UCSD-AML1 (cell line): Measurements from ENCODE around the gene TNRC6C.
"Not testable (repeated sequence)": the region's sequence is repeated elsewhere in the genome, so short reads cannot be mapped to it uniquely, and the experiment has no call there.

Experiments
- DNase-seq: peaks from one replicate; lab custom pipeline; 2025; ENCODE audit not compliant: unreplicated experiment; lab: John Stamatoyannopoulos, UW

The TNRC6C gene

GRCh38 chr17:78133971-78134898 is 175.7 kb downstream of the TNRC6C start:
- DNase-seq = peak; percentile 52

- no peak for DNase-seq
These were observed 176.4 kb downstream of the TNRC6C start for GRCh38 chr17:78134899-78135385.

GRCh38 chr17:78135858-78136500 is 177.5 kb downstream of the TNRC6C start:
- DNase-seq = no peak

DNA sequence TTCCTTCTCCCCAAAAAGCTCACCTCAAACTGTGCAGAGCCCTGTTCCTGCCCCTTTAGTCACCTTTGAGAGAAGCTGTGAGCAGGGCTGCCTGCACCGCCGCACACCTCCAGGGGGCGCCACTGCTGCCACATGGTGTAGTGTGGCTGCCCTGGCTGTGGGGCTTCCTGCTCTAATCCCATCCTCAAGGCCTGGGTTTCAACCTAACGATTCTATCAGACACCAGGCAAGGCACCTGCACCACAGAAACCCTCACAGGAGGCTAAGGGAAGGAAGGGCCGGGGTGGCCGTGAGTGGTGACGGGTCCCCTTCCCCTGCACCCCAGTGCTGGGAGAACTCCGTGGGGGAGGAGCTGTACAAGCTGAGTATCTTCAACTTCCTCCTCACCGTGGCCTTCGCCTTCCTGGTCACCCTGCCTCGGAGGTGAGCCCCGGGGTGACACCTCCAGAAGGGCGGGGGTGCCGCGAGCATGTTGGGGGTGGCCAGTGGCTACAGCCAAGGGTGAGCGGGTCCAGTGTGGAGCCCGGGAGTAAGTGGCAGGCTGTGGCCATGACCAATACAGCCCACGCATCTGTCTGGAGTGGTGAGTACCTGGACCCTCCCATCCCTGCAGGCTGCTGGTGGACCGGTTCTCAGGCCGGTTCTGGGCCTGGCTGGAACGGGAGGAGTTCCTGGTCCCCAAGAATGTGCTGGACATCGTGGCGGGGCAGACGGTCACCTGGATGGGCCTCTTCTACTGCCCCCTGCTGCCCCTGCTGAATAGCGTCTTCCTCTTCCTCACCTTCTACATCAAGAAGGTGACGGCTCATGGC is 179.1 kb downstream of the TNRC6C start:
- peak; percentile 65 for DNase-seq

DNA sequence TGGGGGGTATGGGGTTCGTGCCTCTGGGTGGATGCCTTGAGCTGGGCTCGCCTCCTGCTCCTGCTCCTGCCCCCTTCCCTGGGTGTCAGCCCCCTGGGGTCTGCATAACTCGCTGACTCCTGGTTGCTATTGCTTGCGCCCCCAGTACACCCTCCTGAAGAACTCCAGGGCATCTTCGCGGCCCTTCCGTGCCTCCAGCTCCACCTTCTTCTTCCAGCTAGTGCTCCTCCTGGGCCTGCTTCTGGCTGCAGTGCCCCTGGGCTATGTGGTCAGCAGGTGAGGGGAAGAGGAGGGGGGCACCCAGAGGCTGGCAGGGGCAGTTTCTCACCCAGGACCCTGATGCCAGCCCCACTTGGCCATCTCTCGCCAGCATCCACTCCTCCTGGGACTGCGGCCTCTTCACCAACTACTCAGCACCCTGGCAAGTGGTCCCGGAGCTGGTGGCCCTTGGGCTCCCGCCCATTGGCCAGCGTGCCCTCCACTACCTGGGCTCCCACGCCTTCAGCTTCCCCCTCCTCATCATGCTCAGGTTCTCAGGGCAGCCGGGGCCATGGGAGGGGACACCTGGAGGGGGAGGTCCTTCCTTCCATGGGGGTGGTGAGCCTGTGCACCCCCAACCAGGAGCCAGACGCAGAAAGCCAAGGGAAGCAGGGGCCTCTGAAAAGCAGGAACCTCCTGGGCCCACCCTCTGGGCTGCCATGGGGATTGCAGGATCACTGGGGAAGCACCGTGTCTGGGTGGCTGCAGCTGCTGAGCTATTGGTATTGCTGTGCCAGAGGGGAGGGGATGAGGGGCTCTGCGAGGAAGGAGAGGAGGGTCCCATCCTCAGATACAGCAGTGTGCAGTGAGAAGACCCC is 179.9 kb downstream of the TNRC6C start:
- DNase-seq = no peak

DNA sequence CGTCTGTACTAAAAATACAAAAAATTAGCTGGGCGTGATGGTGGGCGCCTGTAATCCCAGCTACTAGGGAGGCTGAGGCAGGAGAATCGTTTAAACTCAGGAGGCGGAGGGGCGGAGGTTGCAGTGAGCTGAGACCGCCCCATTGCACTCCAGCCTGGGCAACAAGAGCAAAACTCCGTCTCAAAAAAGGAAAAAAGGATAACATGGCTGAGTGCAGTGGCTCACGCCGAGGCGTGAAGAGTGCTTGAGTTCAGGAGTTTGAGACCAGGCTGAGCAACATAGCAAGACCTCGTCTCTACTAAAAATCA is 181.3 kb downstream of the TNRC6C start:
- DNase-seq = not testable (repeated sequence)

DNA sequence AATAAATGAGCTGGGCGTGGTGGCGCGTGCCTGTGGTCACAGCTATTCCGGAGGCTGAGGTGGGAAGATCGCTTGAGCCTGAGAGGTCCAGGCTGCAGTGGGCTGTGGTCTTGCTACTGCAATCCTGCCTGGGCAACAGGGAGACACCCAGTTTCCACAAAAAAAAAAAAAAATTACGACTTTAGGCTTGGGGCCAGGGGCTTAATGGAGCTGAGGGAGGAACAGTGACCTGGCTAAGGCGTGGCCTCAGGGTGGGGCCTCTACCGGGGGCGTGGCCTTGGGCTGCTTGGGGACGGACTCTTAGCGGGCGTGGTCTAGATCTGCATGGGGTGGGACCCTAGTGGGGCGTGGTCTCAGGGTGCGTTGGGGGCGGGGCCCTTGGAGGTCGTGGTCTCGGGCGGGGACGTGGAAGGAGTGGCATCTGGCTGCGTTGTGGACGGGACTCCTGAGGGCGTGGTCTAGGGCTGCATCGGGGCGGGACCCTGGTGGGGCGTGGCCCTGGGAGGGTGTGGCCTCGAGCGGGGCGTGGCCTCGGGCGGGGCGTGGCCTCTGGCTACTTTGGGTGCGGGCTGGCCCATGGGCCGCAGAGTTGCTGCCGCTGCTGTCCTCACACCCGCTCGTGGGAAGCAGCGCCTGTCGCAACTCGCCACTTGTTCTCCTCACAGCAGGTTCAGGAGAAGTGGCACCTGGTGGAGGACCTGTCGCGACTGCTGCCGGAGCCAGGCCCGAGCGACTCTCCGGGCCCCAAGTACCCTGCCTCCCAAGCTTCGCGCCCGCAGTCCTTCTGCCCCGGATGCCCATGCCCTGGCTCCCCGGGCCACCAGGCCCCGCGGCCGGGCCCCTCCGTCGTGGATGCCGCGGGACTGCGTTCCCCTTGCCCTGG is 181.9 kb downstream of the TNRC6C start:
- DNase-seq = peak; percentile 99

GRCh38 chr17:78141437-78142118 is 183.1 kb downstream of the TNRC6C start:
- DNase-seq = no peak

GRCh38 chr17:78142119-78142861 is 183.8 kb downstream of the TNRC6C start:
- DNase-seq = no peak

DNA sequence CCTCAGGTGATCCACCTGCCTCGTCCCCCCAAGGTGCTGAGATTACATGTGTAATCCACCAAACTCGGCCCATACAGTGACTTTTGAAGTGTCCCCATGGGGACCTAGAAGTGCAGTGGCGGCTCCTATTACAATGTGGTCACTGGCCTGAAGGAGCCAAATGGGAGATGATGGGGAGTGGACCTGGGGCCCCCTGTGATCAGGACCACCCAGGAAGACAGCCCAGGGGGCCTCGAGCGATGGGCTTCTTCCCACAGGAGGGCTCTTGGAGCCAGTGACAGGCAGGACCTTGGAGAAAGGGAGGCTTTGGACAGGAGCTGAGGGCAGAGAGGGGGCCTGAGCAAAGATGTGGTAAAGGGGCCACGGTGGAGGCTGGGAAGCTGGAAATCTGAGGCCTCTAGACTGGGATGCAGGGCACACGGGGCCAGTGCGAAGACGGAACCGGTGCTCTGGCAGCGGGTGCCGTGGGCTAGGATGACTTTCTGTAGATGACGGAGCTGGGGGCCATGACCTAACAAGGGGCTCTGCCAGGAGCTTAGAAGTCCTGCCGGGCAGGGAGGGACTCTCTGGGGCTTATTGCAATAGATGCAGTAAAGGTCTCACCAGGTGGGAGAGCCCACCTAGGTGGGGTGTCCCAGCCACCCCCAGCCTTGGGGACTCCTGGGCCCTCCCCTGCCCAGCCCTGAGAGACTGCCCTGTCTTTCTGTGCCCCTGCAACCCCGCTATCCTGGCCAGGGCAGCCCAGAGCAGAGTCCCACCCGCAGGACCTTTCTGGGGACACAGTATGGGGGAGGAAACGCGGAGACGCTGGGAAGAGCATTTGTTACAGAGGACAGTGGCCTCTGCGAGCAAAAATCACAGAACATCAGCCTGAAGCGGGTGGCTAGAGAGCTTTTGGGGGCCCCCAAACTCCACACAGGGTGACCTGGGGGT is 185.0 kb downstream of the TNRC6C start:
- no peak for DNase-seq

DNA sequence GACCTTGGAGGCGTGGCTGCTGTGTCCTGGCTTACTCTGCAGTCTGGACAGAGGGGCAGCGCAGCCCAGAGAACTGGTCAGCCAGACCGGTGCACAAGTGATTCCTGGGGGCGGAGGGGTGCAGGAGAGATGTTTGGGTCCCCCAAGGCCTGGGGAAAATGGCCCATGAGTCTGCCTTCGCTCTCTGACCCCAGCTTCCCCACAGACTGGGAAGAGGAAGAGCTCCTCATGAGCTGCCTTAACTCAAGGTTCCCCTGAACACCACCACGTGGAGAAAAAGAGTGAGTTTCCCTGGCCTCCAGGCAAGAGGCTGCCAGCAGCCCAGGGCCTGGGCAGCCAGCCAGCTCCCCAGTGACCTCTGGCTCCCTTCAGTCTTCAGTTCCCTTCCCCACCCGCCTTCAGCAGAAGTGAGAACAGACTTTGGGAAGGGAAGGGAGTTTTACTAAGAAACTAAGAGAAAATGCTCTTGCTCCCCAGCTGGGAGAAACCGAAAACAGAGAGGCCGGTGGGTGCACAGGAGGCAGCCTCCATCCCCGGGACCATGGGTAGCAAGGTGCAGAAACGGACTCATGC is 185.7 kb downstream of the TNRC6C start:
- DNase-seq = peak; percentile 65

DNA sequence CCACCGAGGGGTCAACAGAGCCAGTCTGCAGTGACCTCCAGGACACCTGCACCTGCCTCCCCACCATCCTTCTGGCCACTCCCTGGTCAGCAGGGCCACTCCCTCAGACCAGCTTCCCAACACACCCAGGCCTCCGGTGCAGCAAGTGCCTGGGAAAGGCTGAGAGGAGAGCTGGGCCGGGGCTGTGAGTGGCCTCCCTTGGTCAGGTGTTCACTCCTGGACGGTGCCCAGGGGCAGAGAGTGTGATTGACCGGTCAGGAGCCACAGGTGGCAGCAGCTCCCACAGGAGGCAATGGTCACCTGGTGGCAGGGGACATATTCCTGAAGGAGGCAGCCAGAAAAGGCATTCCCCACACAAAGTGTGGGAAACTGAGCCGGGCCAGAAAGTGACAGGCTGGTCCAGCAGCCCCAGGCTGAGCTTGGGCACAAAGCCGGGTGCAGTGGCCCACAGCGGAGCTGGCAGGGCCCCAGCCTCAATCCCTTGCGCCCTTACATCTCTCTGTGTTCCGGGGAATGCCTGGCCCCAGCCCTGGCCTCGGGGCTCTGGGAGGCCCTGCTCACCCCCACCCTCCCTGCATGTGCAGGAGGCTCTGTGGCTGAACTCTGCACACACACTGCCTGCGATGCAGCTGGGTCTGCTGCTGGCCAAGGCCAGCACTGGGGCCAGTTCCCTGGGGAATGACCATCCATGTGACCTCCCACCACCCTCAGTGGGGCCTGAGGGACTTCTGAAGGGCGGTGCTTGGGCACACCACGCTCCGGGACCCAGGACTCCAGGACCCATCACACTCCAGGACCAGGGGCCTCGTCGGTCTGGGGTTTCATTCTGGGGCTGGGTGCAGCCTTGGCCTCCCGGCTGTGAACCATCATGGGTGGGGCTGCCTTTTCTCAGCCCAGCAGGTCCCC is 186.5 kb downstream of the TNRC6C start:
- DNase-seq = no peak

DNA sequence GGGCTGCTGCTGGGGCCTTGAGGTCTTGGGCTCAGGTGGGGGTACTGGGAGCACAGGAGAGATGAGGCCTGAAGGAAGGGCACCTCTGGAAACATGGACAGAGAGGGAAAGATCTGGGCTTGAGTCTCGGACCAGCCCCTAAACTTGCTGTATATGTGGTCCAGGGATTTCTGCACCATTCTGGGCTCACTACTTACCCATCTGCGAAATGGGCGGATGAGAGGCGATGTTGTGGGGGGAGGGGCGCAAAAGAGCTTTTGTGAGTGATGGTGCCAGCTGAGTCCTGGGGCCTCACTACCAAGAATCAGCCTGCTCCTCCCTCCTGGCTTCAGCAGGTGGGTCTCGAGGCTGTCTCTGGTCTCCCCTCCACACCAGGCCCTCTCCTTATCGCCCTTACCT is 188.0 kb downstream of the TNRC6C start:
- DNase-seq = no peak

GRCh38 chr17:78146881-78147280 is 188.4 kb downstream of the TNRC6C start:
- no peak for DNase-seq

DNA sequence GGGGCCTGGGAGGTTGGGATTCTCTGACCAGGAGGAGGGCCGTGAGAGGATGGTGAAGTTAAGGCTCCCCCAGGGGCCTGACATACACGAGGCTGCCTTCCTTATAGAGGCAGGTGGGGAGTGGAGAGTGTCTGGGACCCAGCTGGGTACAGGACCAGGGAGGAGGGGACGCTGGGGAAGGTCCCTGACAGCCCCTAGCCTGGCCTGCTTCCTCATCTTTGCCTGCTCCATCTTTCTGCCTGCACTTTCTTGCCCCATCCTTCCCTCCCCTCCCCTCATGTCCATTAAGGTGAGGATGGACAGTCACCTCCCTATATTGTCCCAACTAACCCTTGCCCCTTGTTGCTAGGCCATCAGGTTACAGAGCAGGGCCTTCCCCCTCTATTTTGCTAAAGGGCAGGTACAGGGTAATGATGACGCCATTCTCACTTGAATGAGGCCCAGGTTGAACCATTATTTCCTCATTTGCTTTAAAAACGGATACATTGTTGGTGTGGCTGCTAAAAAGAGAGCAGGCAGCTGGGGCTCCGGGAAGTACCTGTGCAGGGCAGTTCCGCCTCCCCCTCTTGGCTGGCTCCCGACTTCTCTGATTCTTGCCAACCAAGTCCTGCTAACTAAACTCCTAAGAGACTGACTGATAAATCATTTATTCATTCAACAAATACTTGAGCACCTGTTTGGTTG is 189.0 kb downstream of the TNRC6C start:
- DNase-seq = no peak
